KMS-11 (cell line): ENCODE measurements around the gene LRRC15.

Experiments used
- H2AFZ ChIP-seq: fragments of 200-600 bp; sonication (generic); 2 replicates; pipeline ENCODE4 v1.6.1; 2016; ENCODE audit warnings: antibody characterized with exemption, mixed run types, low read depth
- H3K27ac ChIP-seq: fragments of 200-600 bp; sonication (generic); 2 replicates; pipeline ENCODE4 v1.6.1; 2016; ENCODE audit warnings: mild to moderate bottlenecking, mixed run types
- H3K27me3 ChIP-seq: fragments of 200-600 bp; sonication (generic); 2 replicates; pipeline ENCODE4 v1.6.1; 2017; ENCODE audit warnings: mild to moderate bottlenecking, low read depth, mixed run types, moderate library complexity; ENCODE audit not compliant: insufficient read depth
- H3K36me3 ChIP-seq: fragments of 200-600 bp; sonication (generic); 2 replicates; pipeline ENCODE4 v1.6.1; 2017; ENCODE audit warnings: mild to moderate bottlenecking, mixed run types; ENCODE audit not compliant: insufficient read depth
- H3K4me1 ChIP-seq: fragments of 200-600 bp; sonication (generic); 2 replicates; pipeline ENCODE4 v1.6.1; 2016; ENCODE audit warnings: mild to moderate bottlenecking, low read depth, mixed run types; ENCODE audit not compliant: poor library complexity, severe bottlenecking
- H3K4me2 ChIP-seq: fragments of 200-600 bp; sonication (generic); 2 replicates; pipeline ENCODE4 v1.7.0; 2016; ENCODE audit warnings: mild to moderate bottlenecking, mixed run types
- H3K4me3 ChIP-seq: fragments of 200-600 bp; sonication (generic); IDR thresholded peaks from 2 replicates; pipeline ENCODE4 v1.6.1; 2017; ENCODE audit warnings: low read depth, low read length, mixed read lengths; ENCODE audit not compliant: insufficient read depth
- H3K79me2 ChIP-seq: fragments of 200-600 bp; sonication (generic); 2 replicates; pipeline ENCODE4 v1.6.1; 2016; ENCODE audit warnings: low read depth, mixed run types; ENCODE audit not compliant: insufficient read depth
- H3K9ac ChIP-seq: fragments of 200-600 bp; sonication (generic); 2 replicates; pipeline ENCODE4 v1.6.1; 2016; ENCODE audit warnings: mild to moderate bottlenecking, mixed run types
- H4K20me1 ChIP-seq: fragments of 200-600 bp; sonication (generic); 2 replicates; pipeline ENCODE4 v1.6.1; 2016; ENCODE audit warnings: mild to moderate bottlenecking, mixed run types; ENCODE audit not compliant: insufficient read depth
- TF ChIP-seq, protein P1 (sequence below): fragments of 200-600 bp; sonication (generic); conservative IDR thresholded peaks from 2 replicates; pipeline ENCODE4 v1.6.1; 2017; ENCODE audit warnings: low read depth, mild to moderate bottlenecking, antibody characterized with exemption, low read length, moderate library complexity, mixed read lengths

The LRRC15 gene

DNA sequence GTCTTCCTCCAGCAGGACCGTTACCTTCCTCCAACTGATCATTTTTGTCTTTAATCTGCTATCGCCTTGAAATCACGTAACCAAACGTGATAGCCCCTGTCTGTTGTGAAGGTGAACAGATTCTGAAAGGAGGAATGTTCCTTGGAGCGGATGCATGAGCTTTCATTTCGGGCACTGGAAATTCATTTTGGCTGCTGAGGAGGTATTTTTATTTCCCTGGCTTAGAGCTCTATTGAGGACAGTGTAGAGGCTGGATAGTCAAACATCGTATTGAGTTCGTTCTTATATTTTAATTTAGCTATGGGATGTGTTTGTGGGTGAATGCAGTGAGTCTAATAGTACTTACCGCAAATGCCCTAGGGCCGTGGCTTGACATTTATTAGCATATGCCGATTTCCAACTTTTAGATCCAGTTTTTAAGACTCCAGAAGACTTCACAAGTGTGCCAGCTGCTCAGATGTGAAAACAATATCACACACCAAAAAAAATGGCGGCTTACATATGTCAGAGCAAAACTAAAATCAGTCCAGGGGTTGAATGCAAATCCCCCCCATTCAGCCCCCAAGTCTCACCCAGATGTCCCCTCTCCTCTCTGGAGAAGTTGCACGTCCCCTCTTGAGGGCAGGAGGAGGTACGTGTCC lies 40.5 kb downstream of the LRRC15 start:
- Histone ChIP-seq H2AFZ (no peak overlapping the region), H3K27ac (no peak overlapping the region), H4K20me1 (no peaks in the 10 kb centered on the region), H3K4me1 (peaks cover 2% of the 10 kb centered on the region), H3K79me2 (no peaks in the 10 kb centered on the region), H3K4me2 (no peak overlapping the region), H3K9ac (no peak overlapping the region), H3K27me3 (peaks cover 7% of the 10 kb centered on the region), H3K4me3 (no peak overlapping the region), H3K36me3 (no peaks in the 10 kb centered on the region)
- TF ChIP-seq, protein P1, sequence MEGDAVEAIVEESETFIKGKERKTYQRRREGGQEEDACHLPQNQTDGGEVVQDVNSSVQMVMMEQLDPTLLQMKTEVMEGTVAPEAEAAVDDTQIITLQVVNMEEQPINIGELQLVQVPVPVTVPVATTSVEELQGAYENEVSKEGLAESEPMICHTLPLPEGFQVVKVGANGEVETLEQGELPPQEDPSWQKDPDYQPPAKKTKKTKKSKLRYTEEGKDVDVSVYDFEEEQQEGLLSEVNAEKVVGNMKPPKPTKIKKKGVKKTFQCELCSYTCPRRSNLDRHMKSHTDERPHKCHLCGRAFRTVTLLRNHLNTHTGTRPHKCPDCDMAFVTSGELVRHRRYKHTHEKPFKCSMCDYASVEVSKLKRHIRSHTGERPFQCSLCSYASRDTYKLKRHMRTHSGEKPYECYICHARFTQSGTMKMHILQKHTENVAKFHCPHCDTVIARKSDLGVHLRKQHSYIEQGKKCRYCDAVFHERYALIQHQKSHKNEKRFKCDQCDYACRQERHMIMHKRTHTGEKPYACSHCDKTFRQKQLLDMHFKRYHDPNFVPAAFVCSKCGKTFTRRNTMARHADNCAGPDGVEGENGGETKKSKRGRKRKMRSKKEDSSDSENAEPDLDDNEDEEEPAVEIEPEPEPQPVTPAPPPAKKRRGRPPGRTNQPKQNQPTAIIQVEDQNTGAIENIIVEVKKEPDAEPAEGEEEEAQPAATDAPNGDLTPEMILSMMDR, result no peak

- no peaks in the 10 kb centered on the region for H4K20me1 ChIP-seq
- no peaks in the 10 kb centered on the region for H3K4me1 ChIP-seq
- H2AFZ ChIP-seq, result no peak overlapping the region
- TF ChIP-seq, protein P1, result no peak
- no peaks in the 10 kb centered on the region for H3K79me2 ChIP-seq
- H3K36me3 ChIP-seq, result no peaks in the 10 kb centered on the region
- no peak overlapping the region for H3K4me2 ChIP-seq
- no peak overlapping the region for H3K27ac ChIP-seq
- no peak overlapping the region for H3K9ac ChIP-seq
- no peak overlapping the region for H3K4me3 ChIP-seq
- peaks cover 6% of the 10 kb centered on the region for H3K27me3 ChIP-seq
Measured at GRCh38 chr3:194328053-194328657, 41.4 kb downstream of the LRRC15 start.

DNA sequence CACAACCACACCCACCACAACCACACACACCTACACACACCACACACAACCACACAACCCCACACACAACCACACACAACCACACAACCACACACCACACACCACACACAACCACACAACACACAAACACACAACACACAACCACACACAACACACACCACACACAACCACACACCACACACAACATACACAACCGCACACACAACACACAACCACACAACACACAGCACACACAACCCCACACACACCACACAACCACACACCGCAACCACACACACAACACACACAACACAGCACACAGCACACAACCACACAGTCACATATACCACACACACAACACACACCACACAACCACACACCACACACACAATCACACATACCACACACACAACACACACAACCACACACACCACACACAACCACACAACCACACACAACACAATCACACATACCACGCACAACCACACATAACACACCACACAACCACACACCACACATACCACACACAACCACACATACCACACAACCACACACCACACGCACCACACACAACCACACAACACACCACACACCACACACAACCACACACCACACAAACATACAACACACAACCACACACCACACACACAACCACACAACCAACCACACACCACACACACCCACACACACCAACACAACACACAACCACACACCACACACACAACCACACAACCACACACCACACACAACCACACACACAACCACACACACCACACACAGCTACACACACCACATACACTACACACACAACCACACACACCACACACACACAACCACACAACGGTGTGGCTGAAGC lies 42.1 kb downstream of the LRRC15 start:
- Histone ChIP-seq H2AFZ (no peak overlapping the region), H4K20me1 (no peaks in the 10 kb centered on the region), H3K9ac (no peak overlapping the region), H3K27me3 (no peaks in the 10 kb centered on the region), H3K79me2 (no peaks in the 10 kb centered on the region), H3K4me2 (no peak overlapping the region), H3K4me1 (no peaks in the 10 kb centered on the region), H3K27ac (no peak overlapping the region), H3K4me3 (no peak overlapping the region), H3K36me3 (no peaks in the 10 kb centered on the region)
- TF ChIP-seq, protein P1, result no peak

DNA sequence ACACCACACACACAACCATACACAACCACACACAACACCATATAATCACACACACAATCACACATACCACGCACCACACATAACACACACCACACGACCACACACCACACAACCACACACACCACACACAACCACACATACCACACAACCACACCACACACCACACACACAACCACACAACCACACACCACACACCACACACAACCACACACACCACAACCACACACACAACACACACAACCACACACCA lies 42.6 kb downstream of the LRRC15 start:
- no peak overlapping the region for H3K27ac ChIP-seq
- no peak overlapping the region for H2AFZ ChIP-seq
- no peak overlapping the region for H3K9ac ChIP-seq
- TF ChIP-seq, protein P1, result no peak
- H3K4me1 ChIP-seq, result no peaks in the 10 kb centered on the region
- H3K27me3 ChIP-seq, result no peaks in the 10 kb centered on the region
- H3K4me3 ChIP-seq, result no peak overlapping the region
- no peaks in the 10 kb centered on the region for H3K36me3 ChIP-seq
- no peak overlapping the region for H3K4me2 ChIP-seq
- no peaks in the 10 kb centered on the region for H3K79me2 ChIP-seq
- H4K20me1 ChIP-seq, result no peaks in the 10 kb centered on the region
